Measurements from ENCODE around the gene FBP1.

Gene FBP1

DNA sequence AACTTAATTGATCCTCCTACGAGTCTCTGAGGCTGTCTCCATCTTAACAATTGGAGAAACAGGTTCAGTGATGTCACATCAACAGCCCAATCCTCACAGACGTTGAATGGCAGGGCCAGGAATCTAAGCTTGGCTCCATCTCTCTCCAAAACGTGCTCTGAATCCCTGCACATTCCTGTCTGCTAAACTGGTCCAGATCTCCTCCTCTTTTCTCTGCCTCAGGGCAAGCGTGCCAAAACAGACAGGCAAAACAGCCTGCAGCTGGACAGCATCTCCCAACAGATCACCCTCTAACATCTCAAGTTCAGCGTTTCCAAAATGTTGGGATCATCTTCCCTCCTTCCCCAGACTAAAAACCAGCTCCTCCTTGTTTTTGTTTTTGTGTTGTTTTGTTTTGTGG, 6.6 kb downstream of the FBP1 start:
- TF ChIP-seq CTCF (IDR thresholded peaks at IDR 0.05; ENCODE audit: unreplicated experiment in 3 of 3): no peak
- H3K27me3 Mint-ChIP-seq (ENCODE audit: low read depth): peaks cover 38% of the 10 kb centered on the region

DNA sequence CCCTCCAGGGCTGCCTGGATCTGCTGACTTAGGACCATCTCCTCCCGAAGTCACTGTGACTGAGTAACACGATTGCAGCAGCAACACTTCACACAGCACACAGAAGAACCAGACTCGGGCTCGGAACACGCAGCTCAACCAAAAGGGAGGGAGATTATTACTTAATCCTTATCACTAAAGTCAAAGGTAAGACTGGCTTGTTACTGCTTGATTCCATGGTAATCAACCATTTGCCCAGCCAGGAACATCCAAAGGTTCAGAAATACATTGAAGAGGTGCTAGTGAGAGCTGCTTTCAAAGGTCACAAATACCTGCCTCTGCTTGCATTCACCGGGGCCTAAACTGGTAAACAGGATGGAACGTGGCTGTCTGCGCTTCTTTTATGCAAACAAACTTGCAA, 7.7 kb downstream of the FBP1 start:
- Mint-ChIP-seq H3K4me3 (no peak overlapping the region), H3K27ac (no peak overlapping the region), H3K9me3 (no peaks in the 10 kb centered on the region), H3K4me1 (peaks cover 19% of the 10 kb centered on the region), H3K36me3 (ENCODE audit: low read depth) (no peaks in the 10 kb centered on the region), H3K27me3 (ENCODE audit: low read depth) (peaks cover 27% of the 10 kb centered on the region)
- no peak for TF ChIP-seq CTCF (IDR thresholded peaks at IDR 0.05; ENCODE audit: unreplicated experiment in 3 of 3)

More for the DNA sequence above, 6.6 kb downstream of the FBP1 start:
- Mint-ChIP-seq H3K4me3 (no peak overlapping the region), H3K27ac (no peak overlapping the region), H3K36me3 (ENCODE audit: low read depth) (no peaks in the 10 kb centered on the region), H3K9me3 (no peaks in the 10 kb centered on the region), H3K4me1 (peaks cover 19% of the 10 kb centered on the region)

DNA sequence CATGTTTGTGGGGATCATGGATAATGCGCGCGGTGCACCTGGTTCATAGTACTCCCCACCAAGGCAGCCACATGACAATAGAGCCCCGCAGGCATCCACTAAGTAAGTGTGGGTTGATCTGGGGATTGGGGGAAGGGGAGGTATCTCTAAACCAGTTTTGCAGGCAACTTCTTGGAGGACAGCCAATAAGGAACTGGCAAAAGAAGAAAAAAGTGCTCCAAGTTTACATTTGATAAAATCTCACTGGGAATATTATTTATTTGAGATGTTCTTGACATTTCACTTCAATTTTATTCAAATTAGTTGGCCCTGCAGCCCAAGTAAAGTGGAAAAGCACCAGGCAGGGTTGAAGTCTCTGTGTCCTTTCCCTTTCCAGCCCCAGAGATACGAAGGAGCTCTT, 8.5 kb downstream of the FBP1 start:
- peaks cover 26% of the 10 kb centered on the region for H3K27me3 Mint-ChIP-seq (ENCODE audit: low read depth)
- peaks cover 19% of the 10 kb centered on the region for H3K4me1 Mint-ChIP-seq
- no peaks in the 10 kb centered on the region for H3K36me3 Mint-ChIP-seq (ENCODE audit: low read depth)
- no peaks in the 10 kb centered on the region for H3K9me3 Mint-ChIP-seq
- no peak overlapping the region for H3K27ac Mint-ChIP-seq
- TF ChIP-seq CTCF (IDR thresholded peaks at IDR 0.05; ENCODE audit: unreplicated experiment in 3 of 3): no peak
- no peak overlapping the region for H3K4me3 Mint-ChIP-seq

- Mint-ChIP-seq H3K4me3 (no peak overlapping the region), H3K27me3 (ENCODE audit: low read depth) (peaks cover 21% of the 10 kb centered on the region), H3K36me3 (ENCODE audit: low read depth) (no peaks in the 10 kb centered on the region), H3K4me1 (peaks cover 19% of the 10 kb centered on the region), H3K9me3 (no peaks in the 10 kb centered on the region), H3K27ac (no peak overlapping the region)
- no peak for TF ChIP-seq CTCF (IDR thresholded peaks at IDR 0.05; ENCODE audit: unreplicated experiment in 3 of 3)
Measured at GRCh38 chr9:94630281-94630680, 9.0 kb downstream of the FBP1 start.

GRCh38 chr9:94627287-94627686, 12.0 kb downstream of the FBP1 start:
- peaks cover 13% of the 10 kb centered on the region for H3K4me1 Mint-ChIP-seq

More at GRCh38 chr9:94627287-94627686, 12.0 kb downstream of the FBP1 start:
- Mint-ChIP-seq H3K27me3 (ENCODE audit: low read depth) (peaks cover 26% of the 10 kb centered on the region), H3K36me3 (ENCODE audit: low read depth) (no peaks in the 10 kb centered on the region), H3K4me3 (no peak overlapping the region), H3K27ac (no peak overlapping the region), H3K9me3 (no peaks in the 10 kb centered on the region)
- TF ChIP-seq CTCF (IDR thresholded peaks at IDR 0.05; ENCODE audit: unreplicated experiment in 3 of 3): no peak
